Ishikawa (cell line): ENCODE data around the gene GKN2.

Source experiments
- CEBPB ChIP-seq: IDR thresholded peaks from 2 replicates; pipeline ENCODE4 v1.6.1; 2012
- CREB1 ChIP-seq: IDR thresholded peaks from 2 replicates; pipeline ENCODE4 v1.6.1; 2012; ENCODE audit warnings: low read depth
- EGR1 ChIP-seq: IDR thresholded peaks from 2 replicates; pipeline ENCODE4 v1.6.1; 2012
- EP300 ChIP-seq: IDR thresholded peaks from 2 replicates; pipeline ENCODE4 v1.6.1; 2012; ENCODE audit warnings: borderline replicate concordance
- FOXM1 ChIP-seq: IDR thresholded peaks from 2 replicates; pipeline ENCODE4 v1.6.1; 2012; ENCODE audit warnings: low read depth, borderline replicate concordance
- NFIC ChIP-seq: IDR thresholded peaks from 2 replicates; pipeline ENCODE4 v1.6.1; 2012
- RAD21 ChIP-seq: IDR thresholded peaks from 2 replicates; pipeline ENCODE4 v1.6.1; 2012; ENCODE audit warnings: low read depth
- REST ChIP-seq: IDR thresholded peaks from 2 replicates; pipeline ENCODE4 v1.6.1; 2012; ENCODE audit warnings: low read depth, mild to moderate bottlenecking
- TAF1 ChIP-seq: IDR thresholded peaks from 2 replicates; pipeline ENCODE4 v1.6.1; 2012; ENCODE audit warnings: low read depth, mild to moderate bottlenecking
- TCF12 ChIP-seq: IDR thresholded peaks from 2 replicates; pipeline ENCODE4 v1.6.1; 2012; ENCODE audit warnings: low read depth
- TEAD4 ChIP-seq: IDR thresholded peaks from 2 replicates; pipeline ENCODE4 v1.6.1; 2012
- USF1 ChIP-seq: IDR thresholded peaks from 2 replicates; pipeline ENCODE4 v1.6.1; 2012
- YY1 ChIP-seq: IDR thresholded peaks from 2 replicates; pipeline ENCODE4 v1.6.1; 2012; ENCODE audit warnings: low read depth
- ZBTB7A ChIP-seq: IDR thresholded peaks from 2 replicates; pipeline ENCODE4 v1.6.1; 2012; ENCODE audit warnings: low read depth
- TF ChIP-seq, protein P1 (sequence below): IDR thresholded peaks from 2 replicates; pipeline ENCODE4 v1.6.1; 2012

GKN2 gene

GRCh38 chr2:68980956-68981355 is 28.3 kb upstream of the GKN2 start:
- no peak for TF ChIP-seq NFIC
- no peak for TF ChIP-seq CREB1
- no peak for TF ChIP-seq EGR1
- TF ChIP-seq CEBPB = no peak
- no peak for TF ChIP-seq USF1
- no peak for TF ChIP-seq TEAD4
- TF ChIP-seq FOXM1 = no peak
- no peak for TF ChIP-seq EP300
- TF ChIP-seq RAD21 = no peak
- TF ChIP-seq, protein P1, sequence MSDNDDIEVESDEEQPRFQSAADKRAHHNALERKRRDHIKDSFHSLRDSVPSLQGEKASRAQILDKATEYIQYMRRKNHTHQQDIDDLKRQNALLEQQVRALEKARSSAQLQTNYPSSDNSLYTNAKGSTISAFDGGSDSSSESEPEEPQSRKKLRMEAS = no peak
- TF ChIP-seq TAF1 = no peak
- no peak for TF ChIP-seq REST
- TF ChIP-seq YY1 = no peak
- TF ChIP-seq ZBTB7A = no peak
- TF ChIP-seq TCF12 = no peak

DNA sequence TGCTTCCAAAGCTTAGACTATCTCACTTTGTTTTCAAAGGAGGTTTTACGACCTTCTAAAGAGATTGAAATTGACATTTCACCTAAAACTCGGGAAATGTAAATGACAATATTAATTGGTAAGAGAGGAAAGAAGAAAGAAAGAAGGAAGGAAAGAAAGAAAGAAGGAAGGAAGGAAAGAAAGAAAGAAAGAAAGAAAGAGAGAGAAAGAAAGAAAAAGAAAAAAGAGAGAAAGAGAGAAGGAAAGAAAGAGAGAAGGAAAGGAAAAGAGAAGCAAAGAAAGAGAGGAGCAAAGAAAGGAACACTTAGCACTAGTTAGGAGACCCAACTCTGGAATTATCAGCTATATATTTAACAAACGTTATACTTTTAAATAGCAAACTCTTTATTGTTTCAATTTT is 25.4 kb upstream of the GKN2 start:
- TF ChIP-seq YY1 (no peak), REST (no peak), RAD21 (no peak), USF1 (no peak), NFIC (no peak), FOXM1 (no peak), TAF1 (no peak), TEAD4 (no peak), CEBPB (no peak), ZBTB7A (no peak), EP300 (no peak), EGR1 (no peak), CREB1 (no peak)
- TF ChIP-seq, protein P1 = no peak

- TF ChIP-seq ZBTB7A (no peak), USF1 (no peak), REST (no peak), RAD21 (no peak), FOXM1 (no peak), TAF1 (no peak)
- TF ChIP-seq, protein P1 = no peak
Measured at GRCh38 chr2:68977453-68977852, 24.8 kb upstream of the GKN2 start.

- TF ChIP-seq CREB1 = no peak
- TF ChIP-seq NFIC = no peak
- no peak for TF ChIP-seq TEAD4
- TF ChIP-seq EGR1 = no peak
- TF ChIP-seq, protein P1 = no peak
- TF ChIP-seq USF1 = no peak
- no peak for TF ChIP-seq RAD21
- TF ChIP-seq TCF12 = no peak
- no peak for TF ChIP-seq ZBTB7A
- TF ChIP-seq YY1 = no peak
- no peak for TF ChIP-seq EP300
- no peak for TF ChIP-seq TAF1
- TF ChIP-seq FOXM1 = no peak
- TF ChIP-seq CEBPB = no peak
- TF ChIP-seq REST = no peak
Measured at GRCh38 chr2:68975844-68976243, 23.2 kb upstream of the GKN2 start.
